Right lung (tissue), 10 donors: ENCODE data around the gene TAL2. TPM values are rescaled to one million over a fixed set of nuclear protein-coding genes. Genes with fewer than 3 reads are reported as not detected.
A peak's percentile ranks its signal among the peaks of the same experiment; 100 is the strongest.

ENCODE experiments used
- DNase-seq, 2 donors: peaks; one replicate each; pipeline ENCODE4 v3.0.0-alpha.2; 2013
- long read RNA-seq, 8 donors: transcript quantifications; one replicate each; lab custom pipeline, GENCODE V29; 2026
- polyA plus RNA-seq, 5 donors: library from polyadenylated mRNA; unstranded; fragments of 120-200 nt; gene quantifications; one replicate each; pipeline versions ENCODE4 v1.2.1 to v1.2.3, GENCODE V29; 2013; ENCODE audit warnings: inconsistent platforms in 1 of 5, low replicate concordance in 1 of 5; ENCODE audit not compliant: insufficient read length in 5 of 5, insufficient read depth in 1 of 5

TAL2 gene
- polyA plus RNA-seq = under 1 TPM in 4 of 5 donors, not detected in 1; 0.46 to 0.76 (median 0.54) TPM
- long read RNA-seq, donor 1 = 0 reads
- long read RNA-seq, donor 2 = 0 reads
- long read RNA-seq, donor 3, partial matches to known transcripts = 0 of 1 reads
- long read RNA-seq, donor 3, other reads (novel, unspliced or antisense) = 0 of 1 reads
- long read RNA-seq, donor 4 = 0 reads
- long read RNA-seq, donor 5 = 0 reads
- long read RNA-seq, donor 6 = 0 reads
- long read RNA-seq, donor 7, partial matches to known transcripts = 0 of 1 reads
- long read RNA-seq, donor 7, other reads (novel, unspliced or antisense) = 0 of 1 reads
- long read RNA-seq, donor 8 = 0 reads

DNA sequence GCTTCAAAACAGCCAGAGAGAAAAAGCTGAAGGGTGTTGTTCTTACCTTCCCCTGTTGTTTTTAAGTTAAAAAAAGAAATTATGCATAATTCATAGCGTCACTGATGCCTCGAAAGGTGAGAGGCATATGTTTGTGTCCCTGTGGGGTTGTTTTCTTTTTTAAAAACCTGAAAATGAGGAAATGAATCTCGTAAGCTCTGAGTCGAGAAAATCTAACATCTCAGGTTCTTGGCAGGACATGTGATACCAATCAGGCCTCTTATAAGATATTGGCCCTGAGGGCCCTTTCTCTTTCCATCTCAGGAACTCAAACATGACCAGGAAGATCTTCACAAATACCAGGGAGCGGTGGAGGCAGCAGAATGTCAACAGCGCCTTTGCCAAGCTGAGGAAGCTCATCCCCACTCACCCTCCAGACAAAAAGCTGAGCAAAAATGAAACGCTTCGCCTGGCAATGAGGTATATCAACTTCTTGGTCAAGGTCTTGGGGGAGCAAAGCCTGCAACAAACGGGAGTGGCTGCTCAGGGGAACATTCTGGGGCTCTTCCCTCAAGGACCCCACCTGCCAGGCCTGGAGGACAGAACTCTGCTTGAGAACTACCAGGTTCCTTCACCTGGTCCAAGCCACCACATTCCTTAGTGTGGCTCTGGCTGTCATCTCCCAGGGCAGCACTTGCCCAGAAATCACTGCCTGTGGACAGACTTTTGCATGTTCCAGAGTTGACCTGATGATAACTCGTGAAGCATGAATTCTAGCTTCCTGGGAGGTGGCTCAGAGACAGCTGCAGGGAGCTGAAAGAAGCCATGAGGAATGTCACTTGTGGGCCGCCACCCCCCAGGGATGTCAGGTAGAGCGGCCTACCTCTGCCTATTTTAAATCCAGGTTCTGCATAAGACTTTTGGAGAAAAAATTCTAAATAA, at the start of gene TAL2:
Gene TAL2 (plus strand): TSS at position 274 of the 921 bp plus-strand sequence. CDS start 40 bp downstream, at position 314.
- no peak for DNase-seq

DNA sequence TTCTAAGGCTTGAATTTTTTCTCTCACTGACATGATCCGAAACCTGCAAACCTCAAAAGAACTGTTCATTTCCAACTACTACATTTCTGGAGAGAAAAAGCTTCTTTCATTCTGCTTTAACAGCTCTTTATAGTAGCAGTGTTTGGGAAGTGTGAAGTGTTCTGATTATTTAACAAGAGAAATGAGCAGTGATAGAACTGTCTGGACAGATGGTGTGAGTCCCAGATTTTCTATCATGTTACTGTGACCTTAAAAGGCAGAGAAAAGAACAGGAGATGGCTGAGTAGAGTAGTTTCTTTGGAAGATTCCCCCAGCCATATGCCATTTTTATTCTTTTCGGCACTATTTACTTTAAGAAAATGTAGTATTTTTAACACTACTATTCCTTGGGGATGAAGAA, 41.3 kb upstream of the TAL2 start:
- DNase-seq = no peak

DNA sequence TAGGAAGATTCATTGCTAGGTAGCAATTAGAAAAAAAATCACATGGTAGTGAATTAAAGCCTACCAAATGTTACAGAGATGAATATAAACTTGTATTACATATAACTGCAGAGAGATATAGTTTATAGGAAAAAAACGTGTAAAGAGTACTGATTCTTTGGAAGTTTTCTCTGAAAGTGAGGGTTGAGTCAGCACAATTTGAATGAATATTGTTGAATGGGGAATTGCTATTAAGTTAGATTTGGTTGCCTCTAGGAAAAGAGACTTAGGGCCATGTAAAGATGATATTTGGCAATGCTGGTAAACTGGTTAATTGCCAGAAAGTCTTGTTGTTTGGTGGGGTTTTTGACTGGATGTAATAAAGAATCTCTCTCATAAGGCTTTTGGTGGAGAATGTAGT, 37.2 kb upstream of the TAL2 start:
- no peak for DNase-seq

DNA sequence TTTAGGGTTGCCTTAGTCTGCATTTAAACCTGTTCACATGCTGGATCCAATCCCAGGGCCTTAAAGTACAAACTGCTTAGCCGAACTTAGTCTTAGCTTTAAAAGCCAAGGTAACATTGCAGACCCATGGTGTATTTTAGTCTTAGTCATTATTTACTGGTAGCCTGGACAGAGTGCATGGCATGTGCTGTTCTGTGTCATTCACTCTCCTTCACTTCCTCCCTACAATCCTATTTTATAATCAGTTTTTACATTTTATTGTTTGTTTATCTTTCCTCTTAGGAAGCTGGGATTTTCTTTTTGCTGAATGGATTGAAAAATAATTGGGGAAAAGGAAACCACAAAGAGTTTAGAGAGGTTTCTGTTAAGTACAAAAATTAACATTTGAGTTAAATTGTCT, 29.4 kb upstream of the TAL2 start:
- no peak for DNase-seq

GRCh38 chr9:105633411-105633810, 28.8 kb upstream of the TAL2 start:
- no peak for DNase-seq

DNA sequence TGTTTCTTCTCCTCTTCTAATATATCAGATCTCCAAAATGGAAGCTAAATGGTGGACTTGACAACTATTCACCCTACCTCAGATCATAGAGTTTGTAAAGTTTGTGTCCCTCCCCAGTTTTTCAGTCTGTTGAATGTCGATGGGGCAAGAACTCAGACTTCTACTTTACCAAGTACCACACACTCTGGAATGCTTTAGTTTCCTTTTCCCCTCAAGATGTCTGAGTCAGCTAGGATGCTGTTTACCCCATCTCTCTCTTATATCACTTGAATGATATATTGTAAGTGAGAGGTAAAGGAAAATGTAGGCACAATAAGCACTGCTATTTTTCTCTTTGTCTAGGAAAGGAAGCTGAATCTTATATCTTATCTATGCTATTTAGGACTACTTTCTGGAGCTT, 25.9 kb upstream of the TAL2 start:
- DNase-seq = no peak

- no peak for DNase-seq
Measured at GRCh38 chr9:105637787-105638395, 24.4 kb upstream of the TAL2 start.

- DNase-seq = no peak
Measured at GRCh38 chr9:105639936-105640335, 22.3 kb upstream of the TAL2 start.

- no peak for DNase-seq
Measured at GRCh38 chr9:105643795-105644194, 18.5 kb upstream of the TAL2 start.

- DNase-seq = no peak
Measured at GRCh38 chr9:105646879-105647594, 15.2 kb upstream of the TAL2 start.

GRCh38 chr9:105647595-105648349, 14.5 kb upstream of the TAL2 start:
- DNase-seq = no peak

DNA sequence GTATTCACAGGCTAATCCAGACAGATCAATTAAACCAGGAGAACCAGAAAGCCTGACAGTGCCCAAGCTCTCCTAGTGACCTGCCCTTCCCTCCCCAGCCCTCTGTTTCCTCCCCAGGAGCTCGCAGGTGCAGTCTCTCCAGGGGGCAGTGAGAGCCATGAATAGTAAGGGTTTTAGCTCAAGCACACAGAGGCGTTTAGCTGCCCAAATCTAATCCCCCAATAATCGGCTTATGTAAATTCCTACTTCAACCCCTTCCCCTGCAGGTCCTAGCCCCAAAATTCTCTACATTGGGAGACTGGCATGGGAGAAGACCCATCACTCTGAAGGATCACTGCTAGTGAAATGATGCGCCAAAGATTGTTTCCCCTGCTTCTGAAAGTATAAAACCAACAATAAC, 10.5 kb upstream of the TAL2 start:
- no peak for DNase-seq

- DNase-seq = peak in 1 of 2 donors; percentile 1
Measured at GRCh38 chr9:105656131-105656921, 5.9 kb upstream of the TAL2 start.

GRCh38 chr9:105658351-105658750, 3.9 kb upstream of the TAL2 start:
- DNase-seq = no peak

- DNase-seq = no peak
Measured at GRCh38 chr9:105661011-105661410, 1.2 kb upstream of the TAL2 start.

DNA sequence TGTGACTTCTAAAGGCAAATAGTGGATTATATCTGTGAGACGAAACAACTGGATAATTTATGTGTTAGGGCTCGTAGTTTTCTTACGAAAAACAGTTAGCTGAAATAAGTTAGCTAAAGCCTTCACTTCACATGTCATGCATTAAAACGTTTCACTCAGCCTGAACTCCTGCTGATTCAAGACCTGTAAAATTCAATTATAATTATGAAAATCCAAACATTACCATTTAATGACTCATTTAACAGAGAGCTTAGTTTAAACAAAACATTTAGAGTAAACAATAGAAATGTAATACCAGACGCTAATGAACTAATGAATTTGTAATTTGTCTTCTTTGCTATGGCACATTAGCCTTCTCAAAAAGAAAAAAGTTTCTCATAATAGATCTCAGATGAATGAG, 1.7 kb downstream of the TAL2 start:
- no peak for DNase-seq

GRCh38 chr9:105667867-105668266, 5.6 kb downstream of the TAL2 start:
- DNase-seq = no peak

DNA sequence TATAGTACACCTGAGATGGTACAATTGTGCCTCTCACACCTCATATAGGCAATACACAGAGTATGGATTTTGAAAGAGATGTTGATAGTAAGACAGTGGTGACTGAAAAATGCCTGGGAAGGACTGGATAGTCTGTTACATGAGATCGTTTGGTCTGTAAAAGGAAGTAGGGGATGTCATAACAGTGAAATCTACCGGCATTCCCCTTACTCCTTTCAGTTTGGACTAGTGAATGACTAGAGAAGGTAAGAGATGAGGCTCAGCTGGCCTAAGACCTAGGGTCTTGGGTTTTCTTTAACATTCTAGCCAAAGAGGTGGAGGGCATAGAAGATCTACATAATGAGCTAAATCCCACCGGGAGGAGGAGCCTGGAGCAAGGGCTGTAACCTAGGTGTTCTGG, 8.1 kb downstream of the TAL2 start:
- DNase-seq = no peak

GRCh38 chr9:105670775-105671174, 8.5 kb downstream of the TAL2 start:
- DNase-seq = no peak

DNA sequence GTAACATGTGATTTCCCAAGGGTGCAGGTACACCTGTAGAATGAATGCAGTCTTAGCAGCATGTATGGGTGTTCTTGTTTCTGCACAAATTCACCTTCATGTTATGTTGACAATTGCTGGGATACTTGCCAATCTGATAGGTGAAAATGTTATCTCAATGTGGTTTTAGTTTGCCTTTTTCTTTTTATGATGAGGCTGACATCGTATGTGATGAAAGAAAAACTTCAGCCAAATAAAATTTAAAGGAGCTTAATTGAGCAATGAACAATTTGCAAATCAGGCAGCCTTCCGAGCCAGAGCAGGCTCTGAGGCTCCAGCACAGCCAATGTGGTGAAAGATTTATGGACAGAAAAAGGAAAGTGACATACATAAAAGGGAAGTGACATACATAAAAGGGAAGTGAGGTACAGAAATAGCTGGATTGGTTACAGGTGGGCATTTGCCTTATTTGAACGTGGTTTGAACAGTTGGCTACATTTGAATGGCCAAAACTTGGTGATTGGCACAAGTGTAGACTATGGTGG, 10.5 kb downstream of the TAL2 start:
- DNase-seq = no peak
